Measurements from ENCODE around the gene ARL6IP1.

Gene ARL6IP1

DNA sequence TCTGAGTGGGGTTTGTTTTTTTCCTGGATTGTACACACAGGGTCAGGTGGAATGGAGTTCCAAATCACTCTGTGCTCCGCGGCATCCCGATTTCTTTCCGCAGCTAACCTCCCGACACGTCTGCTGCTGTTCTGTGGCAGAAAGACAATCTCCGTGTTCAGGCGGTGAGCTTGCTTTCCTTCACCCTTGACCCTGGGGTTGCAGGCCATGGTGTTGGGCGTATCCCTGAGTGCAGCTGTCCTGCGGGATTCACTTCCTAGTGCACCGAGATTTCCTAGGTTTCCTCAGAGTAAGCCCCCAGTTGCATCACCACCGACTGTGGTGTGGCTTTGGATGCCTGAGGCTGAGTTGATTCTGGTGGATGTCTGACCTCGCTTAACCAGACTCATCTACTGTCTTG, 7.8 kb upstream of the ARL6IP1 start:
- TF ChIP-seq GATA2 (IDR thresholded peaks at IDR 0.05; ENCODE audit: low read depth, low read length) (no peak), GATA3 (IDR thresholded peaks at IDR 0.05; ENCODE audit: low read depth, low read length) (no peak)

DNA sequence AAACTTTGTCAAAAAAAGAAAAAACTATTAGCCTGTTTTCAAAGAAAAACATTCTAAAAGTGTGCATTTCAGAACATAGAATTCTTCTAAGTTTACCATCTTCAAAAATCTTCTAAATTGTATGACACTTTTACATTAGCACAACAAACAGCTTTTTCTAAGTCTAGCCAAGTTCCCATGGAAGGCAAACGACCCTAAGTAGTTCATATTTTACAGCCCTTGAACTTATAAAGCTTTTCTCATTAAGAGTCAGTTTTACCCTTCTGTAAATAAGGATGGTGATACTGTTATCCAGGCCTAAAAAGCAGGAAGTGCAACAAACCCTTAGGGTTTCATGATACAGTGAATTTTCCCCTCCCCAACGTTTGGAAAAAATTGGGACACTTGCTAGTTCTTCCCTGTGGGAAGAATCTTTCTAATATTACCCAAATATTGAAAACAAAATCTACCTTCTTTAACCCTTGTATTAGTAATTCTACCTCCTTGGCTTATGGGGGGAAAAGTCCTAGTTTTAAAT, 4.0 kb upstream of the ARL6IP1 start:
- TF ChIP-seq GATA2 (IDR thresholded peaks at IDR 0.05; ENCODE audit: low read depth, low read length) (no peak), GATA3 (IDR thresholded peaks at IDR 0.05; ENCODE audit: low read depth, low read length) (no peak)

DNA sequence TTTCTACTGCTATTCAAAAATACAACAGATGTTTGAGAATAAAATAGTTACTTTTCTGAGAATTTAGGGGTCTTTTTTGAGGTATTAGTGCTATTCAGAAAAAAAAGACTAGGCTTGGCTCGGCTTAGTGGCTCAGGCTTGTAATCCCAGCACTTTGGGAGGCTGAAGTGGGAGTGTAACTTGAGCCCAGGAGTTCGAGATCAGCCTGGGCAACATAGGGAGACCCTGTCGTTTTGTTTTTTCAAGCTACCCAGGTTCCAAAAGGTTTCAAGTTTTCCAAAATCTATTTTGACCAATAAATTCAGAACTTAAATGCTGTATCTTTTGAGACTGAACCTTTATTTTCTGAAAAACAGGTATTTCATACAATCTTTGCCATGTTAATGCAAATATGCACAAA, 3.2 kb upstream of the ARL6IP1 start:
- TF ChIP-seq GATA3 (IDR thresholded peaks at IDR 0.05; ENCODE audit: low read depth, low read length) = no peak
- TF ChIP-seq GATA2 (IDR thresholded peaks at IDR 0.05; ENCODE audit: low read depth, low read length) = no peak

DNA sequence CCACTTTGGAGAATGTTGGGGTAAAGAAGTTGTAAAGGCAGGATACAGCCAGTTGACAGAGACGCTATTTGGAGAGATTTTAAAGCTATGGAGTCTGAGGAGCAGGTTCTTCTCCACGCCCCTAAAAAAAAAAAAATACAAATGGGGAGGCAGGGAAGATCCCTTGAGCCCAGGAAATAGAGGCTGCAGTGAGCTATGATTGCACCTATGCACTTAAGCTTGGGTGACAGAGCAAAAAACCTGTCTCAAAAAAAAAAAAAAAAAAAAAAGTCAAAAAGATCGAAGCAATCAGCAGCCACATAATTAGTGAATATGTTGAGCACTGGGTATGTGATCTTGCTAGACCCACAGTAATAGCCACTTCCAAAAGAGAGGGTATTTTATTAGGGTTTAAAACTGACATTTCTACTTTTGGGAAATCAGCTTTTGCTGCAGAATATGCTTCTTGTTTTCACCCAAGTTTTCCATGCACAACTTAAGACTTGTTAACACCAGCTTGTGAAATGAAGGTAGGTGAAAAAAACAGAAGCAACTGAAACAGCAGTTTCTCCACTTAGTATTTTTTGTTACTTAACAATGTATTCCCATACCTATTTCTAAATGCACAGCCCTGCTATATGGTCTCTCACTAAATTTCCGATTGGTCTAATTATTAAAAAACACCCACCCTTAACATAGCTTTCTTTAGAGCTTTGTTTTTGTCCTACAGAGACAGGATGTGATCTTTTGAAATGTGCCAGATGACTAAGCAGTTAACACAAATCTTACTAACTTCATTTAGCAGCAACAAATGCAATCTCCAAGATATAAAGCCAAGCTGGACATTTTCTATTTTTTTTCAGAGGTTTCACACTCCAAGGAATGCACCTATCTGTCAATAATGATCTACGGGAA, 2.5 kb upstream of the ARL6IP1 start:
- TF ChIP-seq GATA3 (IDR thresholded peaks at IDR 0.05; ENCODE audit: low read depth, low read length) = no peak
- no peak for TF ChIP-seq GATA2 (IDR thresholded peaks at IDR 0.05; ENCODE audit: low read depth, low read length)

DNA sequence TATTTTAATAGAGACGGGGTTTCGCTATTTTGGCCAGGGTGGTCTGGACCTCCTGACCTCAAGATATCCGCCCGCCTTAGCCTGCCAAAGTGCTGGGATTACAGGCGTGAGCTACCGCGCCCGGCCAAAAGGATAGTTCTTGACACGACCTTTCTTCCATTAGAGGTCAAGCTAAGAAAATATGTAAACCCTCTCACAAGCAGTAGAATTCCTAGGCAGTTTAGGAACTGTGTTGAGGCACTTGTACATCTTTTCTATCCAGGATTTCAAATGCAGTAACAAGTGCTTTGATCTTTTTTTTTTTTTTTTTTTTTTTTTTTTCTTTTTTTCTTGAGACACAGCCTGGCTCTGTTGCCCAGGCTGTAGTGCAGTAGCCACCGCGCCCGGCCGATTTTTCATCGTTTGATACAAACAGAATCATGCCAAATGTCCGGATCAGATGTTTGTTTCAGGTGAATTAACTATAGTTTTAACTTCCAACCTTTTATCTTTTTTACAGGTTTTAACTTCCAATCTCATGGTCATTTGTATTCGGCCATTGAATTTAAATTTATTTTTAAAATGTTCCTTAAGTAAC, 1.5 kb upstream of the ARL6IP1 start:
- TF ChIP-seq GATA3 (IDR thresholded peaks at IDR 0.05; ENCODE audit: low read depth, low read length) (no peak), GATA2 (IDR thresholded peaks at IDR 0.05; ENCODE audit: low read depth, low read length) (no peak)

DNA sequence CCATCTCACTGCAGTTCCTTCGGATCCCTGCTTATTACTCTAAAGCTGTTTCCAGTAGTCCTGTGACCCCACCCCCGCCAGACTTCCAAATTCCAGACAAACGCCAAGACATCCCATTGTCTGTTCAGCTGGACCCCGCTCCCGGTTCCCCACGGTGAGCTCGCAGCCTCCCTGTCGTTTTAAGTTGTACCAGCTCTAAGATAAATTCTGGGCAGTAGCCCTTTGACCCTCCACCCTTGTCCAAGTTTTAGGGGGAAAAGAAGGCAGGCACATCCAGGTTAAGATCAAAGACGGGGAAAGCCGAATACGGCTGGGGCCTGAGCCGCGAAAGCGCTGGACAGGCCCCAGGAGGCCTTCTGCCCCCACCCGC, 589 bp downstream of the ARL6IP1 start:
- TF ChIP-seq GATA2 (IDR thresholded peaks at IDR 0.05; ENCODE audit: low read depth, low read length) = no peak
- TF ChIP-seq GATA3 (IDR thresholded peaks at IDR 0.05; ENCODE audit: low read depth, low read length) = no peak

DNA sequence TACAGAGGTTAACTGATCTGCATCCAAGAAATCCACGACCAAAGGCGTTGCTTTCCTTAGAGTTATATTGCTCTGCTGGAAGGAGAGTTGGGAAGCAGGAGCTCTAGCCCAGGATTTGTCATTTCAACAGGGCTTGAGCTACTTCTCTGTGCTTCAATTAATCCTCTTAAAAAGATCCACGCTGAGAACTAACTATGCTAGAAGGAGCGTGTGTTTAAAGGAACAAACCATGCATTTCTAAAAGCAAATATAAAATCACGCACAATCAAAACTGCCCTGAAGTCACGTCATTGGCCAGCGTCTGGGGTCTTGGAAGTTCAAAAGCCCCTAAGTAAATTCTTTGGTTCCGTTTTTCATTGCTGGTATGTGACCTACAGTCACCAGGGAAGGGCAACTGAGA, 1.1 kb downstream of the ARL6IP1 start:
- TF ChIP-seq GATA2 (IDR thresholded peaks at IDR 0.05; ENCODE audit: low read depth, low read length) = no peak
- no peak for TF ChIP-seq GATA3 (IDR thresholded peaks at IDR 0.05; ENCODE audit: low read depth, low read length)

DNA sequence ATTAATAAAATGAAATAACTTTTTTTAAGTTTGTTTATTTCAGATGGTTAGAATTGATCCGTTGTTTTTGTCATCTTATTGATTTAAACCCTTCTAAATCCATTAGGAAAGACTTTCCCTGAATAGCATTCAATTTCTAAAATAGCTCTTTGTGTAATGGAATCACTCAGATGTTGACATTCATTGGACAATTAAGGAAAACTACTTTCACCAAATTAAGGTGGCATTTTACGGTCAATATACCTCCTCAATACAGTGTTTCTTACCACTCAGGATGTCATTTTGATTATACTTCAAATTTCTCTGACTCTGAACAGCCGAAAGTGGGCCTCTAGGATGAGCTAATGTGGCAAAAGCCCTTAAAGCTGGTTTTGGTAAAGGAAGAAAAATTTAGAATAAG, 1.8 kb downstream of the ARL6IP1 start:
- TF ChIP-seq GATA3 (IDR thresholded peaks at IDR 0.05; ENCODE audit: low read depth, low read length) (no peak), GATA2 (IDR thresholded peaks at IDR 0.05; ENCODE audit: low read depth, low read length) (no peak)

DNA sequence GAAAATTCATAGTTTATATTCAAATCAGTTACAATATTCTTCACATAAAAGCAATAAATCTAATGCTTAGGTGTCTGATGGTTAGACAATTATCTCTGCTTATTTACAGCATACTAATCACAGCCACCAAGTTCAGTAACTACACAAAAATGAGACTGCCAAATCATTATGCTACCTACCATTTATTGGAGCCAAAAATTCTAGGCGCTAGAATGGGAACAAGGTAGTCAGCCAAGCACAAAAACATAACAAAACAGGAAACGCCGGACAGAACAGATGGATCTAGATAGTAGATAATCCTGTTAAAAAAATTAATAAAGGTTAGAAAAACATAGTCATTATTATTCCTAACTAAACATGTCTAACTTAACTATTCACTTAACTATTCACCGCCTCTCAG, 3.6 kb downstream of the ARL6IP1 start:
- no peak for TF ChIP-seq GATA2 (IDR thresholded peaks at IDR 0.05; ENCODE audit: low read depth, low read length)
- TF ChIP-seq GATA3 (IDR thresholded peaks at IDR 0.05; ENCODE audit: low read depth, low read length) = no peak

DNA sequence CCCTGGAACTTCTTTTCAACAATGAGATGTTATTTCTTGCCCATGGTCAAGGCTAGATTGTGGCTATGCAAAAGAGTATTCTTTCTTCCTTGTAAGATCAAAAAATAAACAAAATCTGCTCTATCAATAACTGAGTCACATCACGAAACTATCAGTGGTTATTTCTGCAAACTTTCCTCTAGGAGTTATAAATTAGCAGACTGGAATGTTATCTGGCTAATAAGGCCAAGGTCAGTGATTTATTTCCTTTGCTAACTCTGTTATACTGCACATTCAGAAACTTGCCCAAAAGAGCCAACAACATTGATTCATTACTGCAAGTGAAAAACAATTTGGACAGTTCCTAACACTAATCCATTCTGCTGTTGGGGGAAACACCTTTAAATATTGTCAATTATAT, 5.0 kb downstream of the ARL6IP1 start:
- no peak for TF ChIP-seq GATA3 (IDR thresholded peaks at IDR 0.05; ENCODE audit: low read depth, low read length)
- no peak for TF ChIP-seq GATA2 (IDR thresholded peaks at IDR 0.05; ENCODE audit: low read depth, low read length)

DNA sequence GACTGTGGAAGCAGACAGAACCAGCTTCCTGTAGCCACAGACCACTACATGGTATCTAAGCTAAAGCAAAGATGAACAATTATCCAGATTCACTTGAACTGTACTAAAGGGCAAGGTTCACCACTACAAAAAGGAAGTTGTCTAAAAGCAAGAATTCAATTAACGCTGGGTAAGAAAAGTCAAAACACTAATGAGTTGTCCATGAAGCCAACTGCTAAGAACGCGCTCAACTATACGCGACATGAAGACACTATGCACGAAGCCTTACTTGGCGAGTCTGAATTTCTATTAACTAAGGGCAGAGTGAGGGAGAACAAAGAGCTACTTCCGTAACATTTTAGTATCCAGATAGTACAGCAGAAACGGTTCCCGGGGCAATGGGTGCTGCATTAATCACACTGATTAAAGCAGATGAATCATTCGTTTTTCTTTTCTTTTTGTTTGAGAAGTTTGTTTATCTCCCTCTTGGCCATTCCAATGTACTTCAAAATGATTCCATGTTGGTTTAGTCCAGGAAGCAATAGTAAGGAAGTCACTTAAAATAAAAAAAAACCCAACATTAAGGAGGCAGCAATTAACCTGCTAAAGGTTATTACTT, 8.4 kb downstream of the ARL6IP1 start:
- TF ChIP-seq GATA2 (IDR thresholded peaks at IDR 0.05; ENCODE audit: low read depth, low read length) (no peak), GATA3 (IDR thresholded peaks at IDR 0.05; ENCODE audit: low read depth, low read length) (no peak)

DNA sequence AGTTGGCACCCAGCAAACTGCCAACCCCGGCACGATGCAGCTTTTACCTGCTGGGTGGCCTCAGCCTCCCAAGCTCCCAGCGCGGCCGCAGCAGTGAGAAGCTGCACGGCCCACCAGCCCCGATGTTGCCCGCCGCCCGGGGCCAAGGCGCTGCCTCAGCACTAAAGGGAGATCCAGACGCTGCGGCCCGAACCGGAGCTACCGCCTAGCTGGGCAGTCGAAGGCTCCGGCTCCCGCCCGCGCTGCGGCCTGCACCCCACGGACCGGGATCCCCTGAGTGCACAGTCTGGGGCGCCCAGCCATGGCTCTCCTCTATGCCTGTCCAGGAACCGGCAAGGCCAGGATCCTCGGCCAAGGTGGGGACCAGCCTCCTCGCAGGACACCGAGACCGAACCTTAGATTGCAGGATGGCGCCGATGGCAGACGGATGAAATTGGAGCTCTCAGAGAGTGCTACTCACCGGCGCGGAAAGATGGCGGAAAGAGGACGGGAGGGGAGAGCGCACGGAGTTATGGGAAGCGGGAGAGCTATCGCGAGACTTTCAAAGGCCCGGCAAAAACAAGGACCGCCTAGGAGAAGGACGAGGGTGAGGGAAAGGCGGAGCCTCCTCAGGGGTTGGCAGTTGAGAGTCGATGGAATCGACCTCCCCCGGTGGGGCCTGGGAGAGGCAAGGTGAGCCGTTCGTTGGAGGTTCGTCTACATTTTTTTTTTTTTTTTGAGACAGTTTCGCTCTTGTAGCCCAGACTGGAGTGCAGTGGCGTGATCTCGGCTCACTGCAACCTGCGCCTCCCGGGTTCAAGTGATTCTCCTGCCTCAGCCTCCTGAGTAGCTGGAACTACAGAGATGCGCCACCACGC, 11.3 kb downstream of the ARL6IP1 start, which contains the start of gene RPS15A:
Gene RPS15A (minus strand): TSS at position 485 of the 857 bp plus-strand sequence. CDS start 1,221 bp downstream, outside the sequence.
- no peak for TF ChIP-seq GATA3 (IDR thresholded peaks at IDR 0.05; ENCODE audit: low read depth, low read length)
- no peak for TF ChIP-seq GATA2 (IDR thresholded peaks at IDR 0.05; ENCODE audit: low read depth, low read length)

DNA sequence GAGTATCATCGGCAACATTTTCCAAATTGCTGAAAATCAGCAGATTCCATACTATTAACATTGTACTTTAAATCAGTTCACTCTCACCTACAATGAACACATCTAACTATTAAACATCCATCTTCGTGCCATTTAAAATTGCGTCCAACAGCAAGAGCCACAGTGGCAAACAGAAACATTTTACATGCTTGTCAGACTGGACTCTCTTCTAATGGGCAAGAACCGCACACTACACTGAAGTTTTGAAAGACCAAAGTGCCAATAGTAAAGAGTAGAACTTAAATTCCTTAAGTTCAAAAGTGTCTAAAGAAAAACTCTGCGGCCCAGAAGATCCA, 11.9 kb downstream of the ARL6IP1 start:
- TF ChIP-seq GATA2 (IDR thresholded peaks at IDR 0.05; ENCODE audit: low read depth, low read length) = no peak
- TF ChIP-seq GATA3 (IDR thresholded peaks at IDR 0.05; ENCODE audit: low read depth, low read length) = no peak

Data from SH-SY5Y (cell line).